ENCODE results near the gene CFAP77. TPM values are rescaled to one million over a fixed set of nuclear protein-coding genes. Genes with fewer than 3 reads are reported as not detected.

CFAP77 gene
- total RNA-seq, 4 donors from 2014 or later: not detected

DNA sequence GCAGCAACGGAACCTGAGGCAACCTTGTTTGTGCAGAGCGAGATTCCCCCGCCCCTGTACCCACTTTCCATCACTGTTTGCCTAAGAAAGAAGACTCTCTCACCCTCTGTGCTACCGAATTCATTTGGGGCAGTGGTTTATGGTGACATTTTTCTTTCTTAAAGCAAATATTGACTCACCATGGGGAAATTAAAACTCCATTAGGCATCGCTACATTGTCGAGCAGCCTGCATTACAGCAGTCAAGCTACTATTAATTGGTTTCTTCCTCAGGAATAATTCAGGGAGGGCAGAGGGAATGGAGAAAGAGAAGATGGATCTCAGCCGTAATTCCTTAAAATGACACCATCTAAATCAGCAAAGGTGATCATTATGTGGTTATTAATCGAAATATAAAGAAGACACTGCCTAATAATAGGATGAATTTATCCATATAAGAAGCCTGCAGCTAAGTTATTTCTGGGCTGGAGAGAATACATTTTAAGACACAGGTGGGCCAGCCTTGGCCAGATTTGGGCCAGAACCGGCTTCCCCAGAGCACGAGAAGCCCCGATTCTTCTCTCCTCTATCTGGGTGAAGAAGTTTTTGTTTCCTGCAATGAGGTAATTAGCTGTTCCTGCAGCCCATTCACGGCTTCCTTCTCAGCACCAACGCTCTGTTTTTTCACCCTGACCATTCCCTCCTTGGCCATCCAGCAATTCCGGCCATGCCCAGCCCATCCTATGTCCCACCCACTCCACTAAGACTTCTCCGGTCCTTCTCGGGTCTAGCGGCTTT lies 16.8 kb downstream of the CFAP77 start:
- H3K4me3 ChIP-seq (ENCODE audit: low read depth, poor library complexity, severe bottlenecking): no peak overlapping the region
- TF ChIP-seq CTCF (IDR thresholded peaks at IDR 0.05) (no peak), POLR2A (IDR thresholded peaks at IDR 0.05) (no peak)
- intact Hi-C loops (cut with DNase I; ENCODE audit: low total_unique reads): no loop called here
- 48 to 54% methylated on average over 17 of the region's 17 CpGs for WGBS, 2 donors
- no peak for DNase-seq (ENCODE audit: low spot score in 2 of 2)

DNA sequence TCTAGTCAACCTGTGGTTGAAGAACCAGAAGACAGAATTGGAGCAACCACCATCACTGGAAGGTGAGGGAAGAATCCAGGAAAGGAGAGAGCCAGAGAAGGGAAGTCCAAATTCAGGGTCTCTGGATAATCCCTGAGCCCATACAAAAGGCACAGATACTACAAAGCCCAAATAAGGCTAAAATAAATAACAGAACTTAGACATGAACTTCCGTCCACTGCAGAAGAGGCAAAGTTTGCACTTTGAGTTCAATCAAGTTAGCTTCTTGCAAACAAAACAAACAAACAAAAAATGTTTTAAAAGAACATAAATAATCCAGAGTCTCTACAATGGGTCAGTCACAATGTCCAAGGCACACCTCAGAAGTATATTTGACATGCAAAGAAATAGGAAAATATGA lies 21.0 kb downstream of the CFAP77 start:
- whole genome bisulfite sequencing, 2 donors: 59 to 79% methylated on average over 1 of the region's 1 CpG
- DNase-seq (ENCODE audit: low spot score in 2 of 2): no peak
- intact Hi-C loops (cut with DNase I; ENCODE audit: low total_unique reads): no loop called here
- no peak for TF ChIP-seq POLR2A (IDR thresholded peaks at IDR 0.05)
- TF ChIP-seq CTCF (IDR thresholded peaks at IDR 0.05): no peak
- H3K4me3 ChIP-seq (ENCODE audit: low read depth, poor library complexity, severe bottlenecking): no peak overlapping the region

DNA sequence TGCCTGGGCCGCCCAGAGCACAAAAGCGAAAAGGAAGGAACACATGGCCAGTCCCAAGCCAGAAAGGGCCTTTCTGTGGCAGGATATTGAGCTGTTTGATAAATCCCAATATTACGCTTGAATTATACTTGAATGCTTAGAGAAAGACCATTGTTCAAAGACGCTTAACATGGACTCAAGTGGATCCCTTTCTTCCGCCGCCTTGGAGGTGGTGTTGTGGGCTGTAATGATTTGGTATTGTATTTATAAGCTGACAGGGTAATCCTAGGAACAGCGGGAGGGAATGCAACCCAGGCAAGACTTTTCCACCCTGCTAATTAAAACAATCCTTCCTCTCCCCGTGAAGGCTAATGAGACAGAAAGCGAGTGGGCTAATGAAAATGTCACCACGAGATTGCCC lies 24.9 kb downstream of the CFAP77 start:
- TF ChIP-seq POLR2A (IDR thresholded peaks at IDR 0.05) (no peak), CTCF (IDR thresholded peaks at IDR 0.05) (no peak)
- DNase-seq (ENCODE audit: low spot score in 2 of 2): no peak
- WGBS, 2 donors: 52 to 58% methylated on average over 10 of the region's 10 CpGs
- intact Hi-C loops (cut with DNase I; ENCODE audit: low total_unique reads): no loop called here
- no peak overlapping the region for H3K4me3 ChIP-seq (ENCODE audit: low read depth, poor library complexity, severe bottlenecking)

GRCh38 chr9:132439153-132439552 lies 29.1 kb downstream of the CFAP77 start:
- intact Hi-C loops (cut with DNase I; ENCODE audit: low total_unique reads): no loop called here
- TF ChIP-seq CTCF (IDR thresholded peaks at IDR 0.05): no peak
- no peak for TF ChIP-seq POLR2A (IDR thresholded peaks at IDR 0.05)
- H3K4me3 ChIP-seq (ENCODE audit: low read depth, poor library complexity, severe bottlenecking): no peak overlapping the region
- DNase-seq (ENCODE audit: low spot score in 2 of 2): no peak
- WGBS, 2 donors: 70 to 73% methylated on average over 4 of the region's 4 CpGs

GRCh38 chr9:132440735-132441134 lies 30.7 kb downstream of the CFAP77 start:
- TF ChIP-seq POLR2A (IDR thresholded peaks at IDR 0.05) (no peak), CTCF (IDR thresholded peaks at IDR 0.05) (no peak)
- H3K4me3 ChIP-seq (ENCODE audit: low read depth, poor library complexity, severe bottlenecking): no peak overlapping the region
- DNase-seq (ENCODE audit: low spot score in 2 of 2): no peak
- WGBS, 2 donors: 70 to 78% methylated on average over 6 of the region's 6 CpGs
- intact Hi-C loops (cut with DNase I; ENCODE audit: low total_unique reads): no loop called here

DNA sequence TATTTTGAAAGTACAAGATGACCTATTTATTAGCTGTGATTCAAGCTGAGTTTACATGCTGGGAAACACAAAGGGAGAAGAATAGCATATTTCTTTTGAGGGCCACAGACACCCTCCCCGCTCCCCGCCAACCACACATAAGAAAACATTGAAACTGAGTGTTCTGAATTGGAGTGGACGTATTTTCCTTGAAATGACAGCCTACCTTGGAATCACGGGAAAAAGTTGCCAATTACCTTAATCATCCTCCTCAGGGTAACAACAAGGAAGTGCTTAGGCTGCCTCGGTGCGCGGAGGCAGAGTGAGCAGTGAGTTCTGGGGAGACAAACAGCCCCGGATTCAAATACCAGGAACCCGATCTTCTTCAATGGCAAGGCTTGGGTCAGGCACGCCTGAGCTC lies 31.4 kb downstream of the CFAP77 start:
- TF ChIP-seq POLR2A (IDR thresholded peaks at IDR 0.05): no peak
- no peak for TF ChIP-seq CTCF (IDR thresholded peaks at IDR 0.05)
- no peak overlapping the region for H3K4me3 ChIP-seq (ENCODE audit: low read depth, poor library complexity, severe bottlenecking)
- DNase-seq (ENCODE audit: low spot score in 2 of 2): no peak
- 42 to 51% methylated on average over 10 of the region's 10 CpGs for WGBS, 2 donors
- intact Hi-C loops (cut with DNase I; ENCODE audit: low total_unique reads): no loop called here
